ENCODE measurements around the gene STRBP. TPM values are rescaled to one million over a fixed set of nuclear protein-coding genes. Genes with fewer than 3 reads are reported as not detected.

Gene STRBP
- total and polyA plus RNA-seq, 2 of the 8 experiments (the other 6 are each of a cell fraction or from before 2014, with no cell fraction given) = 29.7 to 105 TPM

DNA sequence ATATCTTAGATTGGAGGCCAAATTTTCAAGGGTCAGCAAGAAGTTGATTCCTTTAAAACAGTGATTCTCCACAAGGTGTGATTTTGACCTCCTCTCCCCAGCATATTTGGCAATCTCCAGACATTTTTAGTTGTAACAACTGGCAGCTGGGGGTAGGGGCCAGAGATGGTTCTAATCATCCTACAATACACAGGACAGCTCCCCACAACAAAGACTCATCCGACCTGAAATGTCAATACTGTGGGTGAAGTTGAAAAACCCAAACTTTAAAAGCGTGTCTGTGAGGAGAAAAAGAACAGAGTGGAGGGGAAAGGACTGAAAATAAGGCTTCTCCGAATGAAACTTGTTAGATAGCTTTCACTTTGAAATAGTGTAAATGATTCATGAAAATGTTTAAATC lies 10.0 kb upstream of the STRBP start:
- H2AFZ ChIP-seq (ENCODE audit: low read length) = no peak overlapping the region
- ChIA-PET CTCF (ENCODE audit: partially characterized antibody) (no interaction called here), POLR2A (ENCODE audit: partially characterized antibody) (no interaction called here)
- H2BK120ac ChIP-seq (replicated peaks; ENCODE audit: low read depth, low read length) = no peak overlapping the region
- H4K91ac ChIP-seq (replicated peaks; ENCODE audit: insufficient read length, low read length) = no peak overlapping the region
- H3K4me1 ChIP-seq (replicated peaks in 1 of 4; ENCODE audit: control insufficient read depth in 3 of 4, insufficient read depth in 4 of 4, low read length in 3 of 4) = peaks cover 0 to 5% (median 1%) of the 10 kb centered on the region in 4 experiments; a peak in 5 of 7 replicates
- H3K36me3 ChIP-seq (ENCODE audit: control insufficient read depth in 2 of 4, insufficient read depth in 4 of 4, low read length in 3 of 4) = no peaks in the 10 kb centered on the region
- no peak overlapping the region for H2AK5ac ChIP-seq (ENCODE audit: low read depth, low read length)
- H4K5ac ChIP-seq (ENCODE audit: insufficient read length, low read depth, low read length) = no peak overlapping the region
- no peak overlapping the region for H2BK12ac ChIP-seq (ENCODE audit: low read depth, low read length)
- no peak overlapping the region for H3K23ac ChIP-seq (ENCODE audit: insufficient read length)
- H2BK5ac ChIP-seq (ENCODE audit: low read depth, low read length) = no peak overlapping the region
- 93% methylated on average over 3 of the region's 3 CpGs; no CpG with 5 or more reads in 1 of the 2 experiments for WGBS, 2 experiments (ENCODE audit: extremely low coverage in 1 of 2, insufficient coverage in 1 of 2, insufficient read length in 1 of 2, insufficient replicate concordance in 2 of 2, low coverage in 1 of 2, low lambda C conversion rate in 2 of 2, missing lambda C conversion rate in 1 of 2)
- H3K27ac ChIP-seq (ENCODE audit: low read depth, low read length) = no peak overlapping the region
- no peaks in the 10 kb centered on the region for H3K23me2 ChIP-seq (ENCODE audit: low read depth, low read length)
- H3K4ac ChIP-seq (replicated peaks; ENCODE audit: insufficient read length, low read depth, low read length) = no peak overlapping the region
- H2BK15ac ChIP-seq (ENCODE audit: low read length) = no peak overlapping the region
- H2BK20ac ChIP-seq (ENCODE audit: low read length) = no peak overlapping the region
- H4K8ac ChIP-seq (ENCODE audit: extremely low read depth, insufficient read depth, low read length) = no peak overlapping the region
- H3K9ac ChIP-seq (replicated peaks in 1 of 4; ENCODE audit: extremely low read depth in 1 of 4, low read depth in 3 of 4, low read length in 3 of 4) = no peak overlapping the region
- no peak overlapping the region for H3K14ac ChIP-seq (ENCODE audit: insufficient read length)
- DNase-seq (ENCODE audit: low read depth in 1 of 2, low spot score in 2 of 2) (no peak), FAIRE-seq (no peak)
- no peaks in the 10 kb centered on the region for H3K9me3 ChIP-seq (ENCODE audit: insufficient read depth in 2 of 2, low read depth in 1 of 2, low read length in 1 of 2)
- H3K79me1 ChIP-seq (ENCODE audit: low read depth, low read length) = no peaks in the 10 kb centered on the region
- no peaks in the 10 kb centered on the region for H3K79me2 ChIP-seq (ENCODE audit: control insufficient read depth in 1 of 2, insufficient read depth in 2 of 2, low read length in 2 of 2)
- no peak overlapping the region for H3K18ac ChIP-seq (ENCODE audit: extremely low read depth, low read length)
- no peaks in the 10 kb centered on the region for H4K20me1 ChIP-seq (replicated peaks in 1 of 2; ENCODE audit: control insufficient read depth in 1 of 2, insufficient read depth in 2 of 2, low read length in 2 of 2)
- H3K27me3 ChIP-seq (replicated peaks in 1 of 4; ENCODE audit: control insufficient read depth in 3 of 4, extremely low read depth in 1 of 4, insufficient read depth in 3 of 4, low read length in 3 of 4) = no peaks in the 10 kb centered on the region; a peak in 1 of 7 replicates
- H3K56ac ChIP-seq (replicated peaks; ENCODE audit: insufficient read length, low read depth, low read length) = no peak overlapping the region
- H3K4me3 ChIP-seq (ENCODE audit: extremely low read depth in 1 of 4, insufficient read depth in 2 of 4, low read depth in 3 of 4, low read length in 4 of 4) = no peak overlapping the region
- H3K4me2 ChIP-seq (ENCODE audit: insufficient read depth in 1 of 2, low read depth in 2 of 2, low read length in 2 of 2) = no peak overlapping the region
- TF ChIP-seq TEAD4 (IDR thresholded peaks at IDR 0.05; ENCODE audit: low read depth, low read length) (no peak), FOSL1 (IDR thresholded peaks at IDR 0.05; ENCODE audit: insufficient read depth, low read depth, low read length) (no peak), HDAC2 (IDR thresholded peaks at IDR 0.05; ENCODE audit: borderline replicate concordance in 1 of 2, low read depth in 2 of 2, low read length in 2 of 2) (no peak), YY1 (IDR thresholded peaks at IDR 0.05; ENCODE audit: low read depth, low read length) (no peak), RXRA (IDR thresholded peaks at IDR 0.05; ENCODE audit: insufficient read depth, low read depth, low read length) (no peak), EZH2 (IDR thresholded peaks at IDR 0.05; ENCODE audit: low read depth, low read length, severe bottlenecking) (no peak), CHD1 (IDR thresholded peaks at IDR 0.05; ENCODE audit: low read depth, low read length) (no peak), RNF2 (IDR thresholded peaks at IDR 0.05; ENCODE audit: borderline replicate concordance, low read depth, low read length, missing control alignments, poor library complexity, severe bottlenecking) (no peak), SP2 (IDR thresholded peaks at IDR 0.05; ENCODE audit: low read length) (no peak), GABPA (IDR thresholded peaks at IDR 0.05; ENCODE audit: borderline replicate concordance, insufficient read depth, low read length) (no peak), MAFK (IDR thresholded peaks at IDR 0.05; ENCODE audit: low read depth, low read length) (no peak)
- TF ChIP-seq, protein P1, sequence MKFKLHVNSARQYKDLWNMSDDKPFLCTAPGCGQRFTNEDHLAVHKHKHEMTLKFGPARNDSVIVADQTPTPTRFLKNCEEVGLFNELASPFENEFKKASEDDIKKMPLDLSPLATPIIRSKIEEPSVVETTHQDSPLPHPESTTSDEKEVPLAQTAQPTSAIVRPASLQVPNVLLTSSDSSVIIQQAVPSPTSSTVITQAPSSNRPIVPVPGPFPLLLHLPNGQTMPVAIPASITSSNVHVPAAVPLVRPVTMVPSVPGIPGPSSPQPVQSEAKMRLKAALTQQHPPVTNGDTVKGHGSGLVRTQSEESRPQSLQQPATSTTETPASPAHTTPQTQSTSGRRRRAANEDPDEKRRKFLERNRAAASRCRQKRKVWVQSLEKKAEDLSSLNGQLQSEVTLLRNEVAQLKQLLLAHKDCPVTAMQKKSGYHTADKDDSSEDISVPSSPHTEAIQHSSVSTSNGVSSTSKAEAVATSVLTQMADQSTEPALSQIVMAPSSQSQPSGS (IDR thresholded peaks at IDR 0.05; ENCODE audit: low read length) = no peak

Measured in H1 (cell line).